Ovary (tissue), 3 donors: ENCODE results near the gene SMCP.

Experiments used
- CTCF ChIP-seq, 3 donors: fragments of 450-650 bp in 2 of 3; fragments of 200-600 bp in 1 of 3; IDR thresholded peaks; one replicate each; pipeline versions ENCODE4 v1.5.1 to v1.8.0; 2016 to 2022; ENCODE audit warnings: antibody characterized with exemption in 3 of 3, mild to moderate bottlenecking in 1 of 3
- POLR2A ChIP-seq: fragments of 450-650 bp; IDR thresholded peaks from one replicate; pipeline ENCODE4 v1.6.1; 2017; ENCODE audit warnings: antibody characterized with exemption, mild to moderate bottlenecking, moderate library complexity
- donor health status: DM: no; HTN: no; CAD: no.

GRCh38 chr1:152917794-152918193 lies 39.7 kb downstream of the SMCP start:
- TF ChIP-seq POLR2A, result no peak
- TF ChIP-seq CTCF (IDR thresholded peaks at IDR 0.05), result no peak
